A549 (cell line): ENCODE results near the gene ZNF350. TPM values are rescaled to one million over a fixed set of nuclear protein-coding genes. Genes with fewer than 3 reads are reported as not detected.
"Not testable (repeated sequence)": the region's sequence is repeated elsewhere in the genome, so short reads cannot be mapped to it uniquely, and the experiment has no call there.

Experiments used
- ATAC-seq, 2 experiments: fragments of 200-7000 bp in 1 of 2; fragments of >200 bp in 1 of 2; cut with Nextera tagmentation in 1 of 2; cut with Tn5 transposase in 1 of 2; 3 replicates each; pipeline versions ENCODE4 v1.8.0 to v1.9.1; 2018 to 2020; ENCODE audit warnings: mild to moderate bottlenecking in 1 of 2, moderate library complexity in 1 of 2
- CTCF ChIA-PET: fragments of 300-600 bp; sonication (Branson Sonifier 250); formaldehyde crosslinking; extraction: SDS; loops from one replicate; lab custom pipeline; 2021; ENCODE audit warnings: antibody characterized with exemption, inconsistent platforms; lab: Yijun Ruan, JAX
- POLR2A ChIA-PET: fragments of 350-600 bp; formaldehyde crosslinking; extraction: SDS; loops from one replicate; lab custom pipeline; 2021; ENCODE audit warnings: antibody characterized with exemption, inconsistent platforms; lab: Yijun Ruan, JAX
- DNase-seq, 2 experiments: peaks; one replicate each; pipeline versions ENCODE4 v3.0.0 to v3.0.0-alpha.2; 2011 to 2016; ENCODE audit warnings: low read depth in 1 of 2, low spot score in 1 of 2
- FAIRE-seq: peaks from 2 replicates; lab custom pipeline; 2011; peaks lifted over from hg19 to GRCh38; lab: Jason Lieb, UNC
- H3K27ac ChIP-seq, 2 experiments: fragments of >200 bp; sonication (Bioruptor Twin); formaldehyde crosslinking; 3 replicates each; pipeline ENCODE4 v1.5.1; 2016 to 2017
- H3K4me1 ChIP-seq: fragments of >200 bp; sonication (Bioruptor Twin); formaldehyde crosslinking; 3 replicates; pipeline ENCODE4 v1.6.1; 2016
- H3K4me2 ChIP-seq: fragments of >200 bp; sonication (Bioruptor Twin); formaldehyde crosslinking; 3 replicates; pipeline ENCODE4 v1.6.1; 2016
- H3K4me3 ChIP-seq: fragments of >200 bp; sonication (Bioruptor Twin); formaldehyde crosslinking; 3 replicates; pipeline ENCODE4 v1.5.1; 2016
- H3K9me3 ChIP-seq: fragments of >200 bp; sonication (Bioruptor Twin); formaldehyde crosslinking; 3 replicates; pipeline ENCODE4 v1.6.1; 2016
- BCL3 ChIP-seq: fragments of >200 bp; sonication (Bioruptor Twin); formaldehyde crosslinking; IDR thresholded peaks from 3 replicates; pipeline ENCODE4 v1.6.1; 2016
- CEBPB ChIP-seq, 2 experiments: fragments of >200 bp in 1 of 2; sonication (Bioruptor Twin) in 1 of 2; formaldehyde crosslinking in 1 of 2; IDR thresholded peaks; 2 replicates each; pipeline ENCODE4 v1.6.1; 2012 to 2016
- E2F6 ChIP-seq: IDR thresholded peaks from 2 replicates; pipeline ENCODE4 v1.6.1; 2012; ENCODE audit warnings: low read depth, borderline replicate concordance
- ELK1 ChIP-seq: fragments of 150-350 bp; IDR thresholded peaks from 2 replicates; pipeline ENCODE4 v1.6.1; 2014; ENCODE audit warnings: low read depth, mild to moderate bottlenecking, low read length
- ESRRA ChIP-seq: fragments of 150-350 bp; IDR thresholded peaks from 2 replicates; pipeline ENCODE4 v1.6.1; 2014; ENCODE audit warnings: mild to moderate bottlenecking, low read length, borderline replicate concordance
- FOSB ChIP-seq: fragments of 250-450 bp; sonication (Bioruptor Pico); IDR thresholded peaks from 2 replicates; pipeline ENCODE4 v1.5.0; 2020; ENCODE audit warnings: mild to moderate bottlenecking, moderate library complexity
- HOXA7 ChIP-seq: fragments of 250-450 bp; sonication (Bioruptor Pico); IDR thresholded peaks from 2 replicates; pipeline ENCODE4 v1.5.0; 2020; ENCODE audit warnings: mild to moderate bottlenecking, moderate library complexity
- KDM1A ChIP-seq: fragments of 200-600 bp; sonication (generic); IDR thresholded peaks from 2 replicates; pipeline ENCODE4 v1.6.1; 2016; ENCODE audit warnings: low read depth, mild to moderate bottlenecking
- MAZ ChIP-seq: fragments of 150-350 bp; IDR thresholded peaks from 2 replicates; pipeline ENCODE4 v1.6.1; 2014; ENCODE audit warnings: antibody characterized with exemption, low read depth, low read length, borderline replicate concordance
- NPAS2 ChIP-seq: fragments of 250-450 bp; sonication (Bioruptor Pico); IDR thresholded peaks from 2 replicates; pipeline ENCODE4 v1.8.0; 2022; ENCODE audit warnings: mild to moderate bottlenecking, moderate library complexity, borderline replicate concordance
- PHF8 ChIP-seq: fragments of 200-600 bp; sonication (generic); IDR thresholded peaks from 2 replicates; pipeline ENCODE4 v1.6.1; 2016; ENCODE audit warnings: low read depth, mild to moderate bottlenecking, antibody characterized with exemption, moderate library complexity, borderline replicate concordance
- POLR2AphosphoS2 ChIP-seq: conservative IDR thresholded peaks from 2 replicates; pipeline ENCODE4 v1.6.1; 2012; ENCODE audit warnings: low read length, improper control_type of control experiment, inconsistent platforms
- RCOR1 ChIP-seq: fragments of 150-350 bp; IDR thresholded peaks from 2 replicates; pipeline ENCODE4 v1.6.1; 2014; ENCODE audit warnings: antibody characterized with exemption, low read length, low read depth
- REST ChIP-seq: fragments of 200-600 bp; sonication (generic); IDR thresholded peaks from 2 replicates; pipeline ENCODE4 v1.6.1; 2016; ENCODE audit warnings: antibody characterized with exemption, mild to moderate bottlenecking, moderate library complexity
- RNF2 ChIP-seq: fragments of 200-600 bp; sonication (generic); IDR thresholded peaks from 2 replicates; pipeline ENCODE4 v1.6.1; 2016; ENCODE audit warnings: low read depth, mild to moderate bottlenecking, antibody characterized with exemption, moderate library complexity, borderline replicate concordance
- SMC3 ChIP-seq: fragments of >200 bp; sonication (Bioruptor Twin); formaldehyde crosslinking; IDR thresholded peaks from 3 replicates; pipeline ENCODE4 v1.6.1; 2018; ENCODE audit warnings: inconsistent platforms
- TP53 ChIP-seq: fragments of 250-450 bp; sonication (Bioruptor Pico); IDR thresholded peaks from 2 replicates; pipeline ENCODE4 v1.5.0; 2021; ENCODE audit warnings: mild to moderate bottlenecking, moderate library complexity
- ZC3H11A ChIP-seq: fragments of 450-650 bp; IDR thresholded peaks from 2 replicates; pipeline ENCODE4 v1.6.1; 2014; ENCODE audit warnings: antibody characterized with exemption, mild to moderate bottlenecking
- ZFP36 ChIP-seq: fragments of 450-650 bp; IDR thresholded peaks from 2 replicates; pipeline ENCODE4 v1.6.1; 2014; ENCODE audit warnings: borderline replicate concordance; ENCODE audit not compliant: partially characterized antibody
- ZNF302 ChIP-seq: fragments of 250-450 bp; sonication (Bioruptor Pico); IDR thresholded peaks from 2 replicates; pipeline ENCODE4 v1.9.0; 2021; ENCODE audit warnings: inconsistent platforms, mild to moderate bottlenecking, moderate library complexity
- WGBS: methylation state at CpG from one replicate; pipeline ENCODE4 v1.1.6; 2017; ENCODE audit errors: missing lambda C conversion rate; 5-methylcytosine and 5-hydroxymethylcytosine counted together
- polyA plus RNA-seq, 4 experiments: library from polyadenylated mRNA; depleted of rRNA in 3 of 4; stranded (reverse); fragments of >200 nt; fragmentation: RNase III in 1 of 4; extraction: RNeasy Plus Mini Kit Qiagen cat#74134 plus additional on column Dnase treatment in 1 of 4; gene quantifications; 2 replicates in 3 of 4; 3 replicates in 1 of 4; pipeline ENCODE4 v1.2.3, GENCODE V29; 2011 to 2017

ZNF350 gene
- polyA plus RNA-seq, 2 of the 4 experiments (the other 2 are of a cell fraction): 6.0 to 10.1 TPM

- CTCF ChIA-PET: no interaction called here
- H3K4me3 ChIP-seq: no peak overlapping the region
- ATAC-seq (no peak), DNase-seq (no peak), FAIRE-seq (no peak)
- H3K27ac ChIP-seq: no peak overlapping the region
- TF ChIP-seq E2F6 (no peak), POLR2AphosphoS2 (no peak), ZNF302 (CRISPR knock-in tag) (no peak), MAZ (no peak), ZC3H11A (no peak), BCL3 (no peak), ZFP36 (no peak), KDM1A (no peak), ELK1 (no peak), HOXA7 (CRISPR knock-in tag) (no peak), NPAS2 (CRISPR knock-in tag) (no peak), FOSB (CRISPR knock-in tag) (no peak), CEBPB (IDR thresholded peaks at IDR 0.05) (no peak), TP53 (CRISPR knock-in tag) (no peak), RCOR1 (no peak), REST (no peak), PHF8 (no peak), SMC3 (no peak), ESRRA (no peak)
- POLR2A ChIA-PET: no interaction called here
- no peak overlapping the region for H3K4me2 ChIP-seq
- WGBS: 48% methylated on average over 1 of the region's 1 CpG
- H3K4me1 ChIP-seq: no peaks in the 10 kb centered on the region
- H3K9me3 ChIP-seq: peaks cover 96% of the 10 kb centered on the region
These were observed 15.9 kb downstream of the ZNF350 start for GRCh38 chr19:51970718-51971117.

GRCh38 chr19:51965583-51965982, 21.1 kb downstream of the ZNF350 start:
- 76% methylated on average over 5 of the region's 5 CpGs for WGBS
- H3K4me3 ChIP-seq: no peak overlapping the region
- ATAC-seq (no peak), DNase-seq (no peak), FAIRE-seq (no peak)
- H3K27ac ChIP-seq: no peak overlapping the region
- POLR2A ChIA-PET: no interaction called here
- TF ChIP-seq SMC3: no peak
- no peak for TF ChIP-seq MAZ
- TF ChIP-seq RNF2: no peak
- TF ChIP-seq ZFP36: no peak
- TF ChIP-seq ELK1: no peak
- no peak for TF ChIP-seq RCOR1
- CTCF ChIA-PET: no interaction called here
- peaks cover 99% of the 10 kb centered on the region for H3K9me3 ChIP-seq
- H3K4me1 ChIP-seq: no peaks in the 10 kb centered on the region
- no peak overlapping the region for H3K4me2 ChIP-seq

GRCh38 chr19:51960621-51961233, 25.9 kb downstream of the ZNF350 start:
- H3K4me1 ChIP-seq, DNase-seq, H3K4me3 ChIP-seq, H3K4me2 ChIP-seq, CTCF ChIA-PET, ATAC-seq, H3K27ac ChIP-seq, FAIRE-seq, POLR2A ChIA-PET: not testable (repeated sequence)
- peaks cover 88% of the 10 kb centered on the region for H3K9me3 ChIP-seq
- 21% methylated on average over 7 of the region's 7 CpGs for WGBS
